ENCODE measurements around the gene ZNF750.

GRCh38 chr17:82830249-82830661 is 9.6 kb downstream of the ZNF750 start:
- TF ChIP-seq POLR2A (IDR thresholded peaks at IDR 0.05) (no peak), CTCF (IDR thresholded peaks at IDR 0.05) (no peak), POLR2AphosphoS5 (IDR thresholded peaks at IDR 0.05) (peak in 1 of 4 donors; percentile 21), EP300 (IDR thresholded peaks at IDR 0.05) (no peak)
